Stimulated activated CD8-positive, alpha-beta memory T cell treated with anti-CD3 and anti-CD28 coated beads, Interleukin-7, amount 100 ng/mL, for 4 hours (primary cell): ENCODE results near the gene DLGAP3.
"Not testable (repeated sequence)": the region's sequence is repeated elsewhere in the genome, so short reads cannot be mapped to it uniquely, and the experiment has no call there.

ENCODE experiments used
- DNase-seq, 2 donors: peaks; one replicate each; pipeline ENCODE4 v3.0.0-alpha.2; 2020; ENCODE audit warnings: low read depth in 2 of 2

The DLGAP3 gene

GRCh38 chr1:34839526-34840305 lies 89.7 kb downstream of the DLGAP3 start:
- DNase-seq: no peak

- no peak for DNase-seq
Observed at GRCh38 chr1:34833711-34834110, 95.7 kb downstream of the DLGAP3 start.

GRCh38 chr1:34831721-34832246 lies 97.7 kb downstream of the DLGAP3 start:
- DNase-seq: no peak

DNA sequence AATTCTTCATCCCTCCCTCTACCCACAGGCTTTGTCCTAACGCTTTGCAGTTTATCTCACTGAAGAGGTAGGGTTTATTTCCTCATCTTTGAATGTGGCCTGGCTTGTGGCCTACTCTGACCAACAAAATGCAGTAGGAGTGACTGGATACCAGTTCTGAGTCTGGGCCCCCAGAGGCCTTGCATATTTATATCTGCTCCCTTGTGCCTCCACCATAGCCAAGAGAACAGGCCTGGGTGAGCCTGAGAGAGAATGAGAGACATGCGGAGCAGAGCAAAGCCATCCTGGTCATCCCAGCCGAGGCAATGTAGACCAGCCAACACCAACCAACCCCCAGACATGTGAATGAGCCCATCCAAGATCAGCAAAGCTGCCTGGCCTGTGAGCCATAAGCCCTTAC lies 100.2 kb downstream of the DLGAP3 start:
- DNase-seq: no peak

DNA sequence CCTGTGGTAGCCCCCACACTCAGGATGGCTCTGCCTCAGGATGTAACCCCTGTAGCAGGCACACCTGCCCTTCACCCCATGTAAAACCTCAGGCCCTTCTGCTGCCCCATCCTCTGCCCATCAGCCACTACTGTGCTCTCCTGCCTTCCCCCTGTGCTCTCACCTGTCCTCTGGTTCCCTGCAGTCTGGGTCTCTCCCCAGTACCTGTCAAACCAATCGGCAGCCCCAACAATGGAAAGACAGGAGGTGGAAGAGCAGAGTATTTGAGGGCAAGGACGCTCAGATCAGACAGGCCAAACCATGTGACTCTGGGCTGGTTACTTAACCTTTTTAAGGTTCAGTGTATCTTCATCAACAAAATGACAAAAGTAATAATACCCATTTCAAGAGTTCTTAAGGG lies 100.8 kb downstream of the DLGAP3 start:
- no peak for DNase-seq

DNA sequence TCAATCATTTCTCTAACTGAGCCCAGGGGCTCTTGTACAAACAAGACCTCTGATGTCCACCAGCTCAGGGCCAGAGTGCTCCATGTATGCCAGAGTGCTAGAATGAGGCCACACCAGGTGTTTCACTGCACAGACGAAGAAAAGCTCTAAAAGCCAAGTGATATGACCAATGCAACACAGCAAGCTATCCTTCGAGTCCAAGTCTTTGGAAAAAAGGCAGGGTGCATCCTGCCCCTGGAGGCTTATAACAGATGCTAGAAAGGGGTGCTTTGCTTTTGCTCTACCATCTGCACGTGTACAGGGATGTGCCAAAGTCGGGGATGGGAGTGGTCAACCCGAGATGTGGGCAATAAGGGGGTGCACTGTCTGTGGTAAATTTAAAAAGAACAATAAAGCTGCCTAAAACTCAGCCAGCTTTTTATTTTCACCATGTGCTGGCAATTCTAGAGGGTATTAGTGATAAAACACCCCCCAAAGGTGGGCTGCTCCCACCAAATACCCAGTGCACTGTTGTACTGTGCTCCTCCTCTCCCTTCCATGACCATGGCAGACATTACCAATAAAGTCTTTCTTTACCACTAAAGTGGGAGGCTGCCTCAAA lies 102.0 kb downstream of the DLGAP3 start:
- DNase-seq: no peak

GRCh38 chr1:34825455-34826091 lies 103.9 kb downstream of the DLGAP3 start:
- DNase-seq: no peak

DNA sequence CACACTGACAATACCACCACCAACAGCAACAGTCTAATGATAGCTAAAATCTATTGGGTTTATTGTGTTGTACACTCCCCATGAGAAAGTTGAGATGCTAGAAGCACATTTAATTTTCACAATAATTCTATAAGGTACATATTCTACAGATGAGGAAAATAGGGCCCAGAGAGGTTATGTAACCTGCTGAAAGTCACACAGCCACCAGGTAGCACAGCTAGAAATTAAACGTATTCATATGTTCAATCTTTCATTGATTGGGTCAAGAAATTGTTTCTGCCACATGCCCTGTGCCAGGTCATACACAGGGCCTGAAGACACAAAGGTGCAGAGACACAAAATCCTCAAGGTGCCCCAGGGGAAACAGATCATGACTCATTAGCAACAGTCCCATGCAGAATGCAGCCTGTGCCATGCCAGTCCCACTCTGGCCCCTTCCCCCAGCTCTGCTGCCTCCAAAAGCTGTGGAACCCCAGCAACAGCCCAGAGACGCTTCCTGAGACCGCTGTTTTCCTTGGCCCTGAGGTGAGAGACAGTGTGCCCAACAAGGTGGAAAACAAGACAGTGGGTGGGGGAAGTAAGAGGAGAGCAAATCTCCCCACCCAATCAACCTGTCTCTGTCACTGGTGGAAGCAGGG lies 104.5 kb downstream of the DLGAP3 start:
- no peak for DNase-seq

- no peak for DNase-seq
Observed at GRCh38 chr1:34822202-34822601, 107.2 kb downstream of the DLGAP3 start.

GRCh38 chr1:34818862-34819261 lies 110.6 kb downstream of the DLGAP3 start:
- not testable (repeated sequence) for DNase-seq

- DNase-seq: no peak
Observed at GRCh38 chr1:34816778-34817177, 112.7 kb downstream of the DLGAP3 start.

DNA sequence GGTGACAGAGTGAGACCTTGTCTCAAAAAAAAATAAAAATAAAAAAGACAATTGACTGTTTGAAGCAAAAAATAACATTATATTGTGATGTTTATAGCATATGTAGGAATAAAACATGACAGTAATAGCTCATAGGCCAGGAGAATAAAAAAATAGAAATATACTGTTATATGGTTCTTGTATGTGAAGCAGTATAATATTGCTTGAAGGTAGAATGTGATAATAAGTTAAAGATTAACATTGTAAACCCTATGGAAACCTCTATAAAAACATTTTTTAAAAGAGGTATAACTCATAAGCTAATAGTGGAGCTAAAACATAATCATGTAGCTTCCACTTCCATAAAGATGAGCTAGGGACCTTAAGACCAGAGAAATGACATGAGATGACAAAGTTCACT lies 113.1 kb downstream of the DLGAP3 start:
- no peak for DNase-seq
